ENCODE data around the gene UBTF.

The UBTF gene

GRCh38 chr17:44176671-44177501, 42.6 kb downstream of the UBTF start:
- DNase-seq (ENCODE audit: low read depth, low spot score) = no peak
- H3K27ac ChIP-seq = no peak overlapping the region

GRCh38 chr17:44176257-44176656, 43.2 kb downstream of the UBTF start:
- no peak overlapping the region for H3K27ac ChIP-seq
- DNase-seq (ENCODE audit: low read depth, low spot score) = no peak

- no peak for DNase-seq (ENCODE audit: low read depth, low spot score)
- no peak overlapping the region for H3K27ac ChIP-seq
These were observed 45.0 kb downstream of the UBTF start for GRCh38 chr17:44174427-44174826.

GRCh38 chr17:44171931-44172455, 47.5 kb downstream of the UBTF start:
- no peak for DNase-seq (ENCODE audit: low read depth, low spot score)

GRCh38 chr17:44170499-44171201, 48.8 kb downstream of the UBTF start, which contains the start of gene ASB16:
Gene ASB16, plus strand, starts transcription at chr17:44170704. Its CDS starts 86 bp downstream, at chr17:44170790.
- DNase-seq (ENCODE audit: low read depth, low spot score) = no peak
- no peak within 1 kb of the TSS for H3K27ac ChIP-seq

More at GRCh38 chr17:44171931-44172455, 47.5 kb downstream of the UBTF start:
- H3K27ac ChIP-seq = no peak overlapping the region

- no peak overlapping the region for H3K27ac ChIP-seq
- no peak for DNase-seq (ENCODE audit: low read depth, low spot score)
These were observed 49.4 kb downstream of the UBTF start for GRCh38 chr17:44170135-44170498.

- no peak for DNase-seq (ENCODE audit: low read depth, low spot score)
- no peak overlapping the region for H3K27ac ChIP-seq
These were observed 52.2 kb downstream of the UBTF start for GRCh38 chr17:44167181-44167861.

- no peak for DNase-seq (ENCODE audit: low read depth, low spot score)
- H3K27ac ChIP-seq = no peak overlapping the region
These were observed 55.0 kb downstream of the UBTF start for GRCh38 chr17:44164476-44164875.

- DNase-seq (ENCODE audit: low read depth, low spot score) = no peak
These were observed 59.8 kb downstream of the UBTF start for GRCh38 chr17:44159519-44160210.

GRCh38 chr17:44155488-44155887, 64.0 kb downstream of the UBTF start:
- no peak for DNase-seq (ENCODE audit: low read depth, low spot score)
- no peak overlapping the region for H3K27ac ChIP-seq

More at GRCh38 chr17:44159519-44160210, 59.8 kb downstream of the UBTF start:
- H3K27ac ChIP-seq = no peak overlapping the region
